ENCODE measurements around the gene TMTC1. TPM values are rescaled to one million over a fixed set of nuclear protein-coding genes. Genes with fewer than 3 reads are reported as not detected.

The TMTC1 gene
- total and polyA plus RNA-seq, 9 of the 15 experiments (the other 6 are each of a cell fraction or from before 2014, with no cell fraction given), result under 0.01 to 0.18 (median 0.06) TPM; not detected in 2

- no peaks in the 10 kb centered on the region; the same call in 1 of the 2 replicates for H3K9me3 ChIP-seq (replicated peaks; ENCODE audit: control insufficient read depth, insufficient read depth, low read depth, low read length)
- H2AFZ ChIP-seq (ENCODE audit: low read depth, low read length), result no peak overlapping the region
- no peak overlapping the region for H3K4me3 ChIP-seq
- ChIA-PET POLR2A (no interaction called here), CTCF (ENCODE audit: low intra/inter-chr PET ratio) (no interaction called here)
- no peak for FAIRE-seq
- no peaks in the 10 kb centered on the region for H3K36me3 ChIP-seq (ENCODE audit: control insufficient read depth, insufficient read depth, low read length)
- in situ Hi-C loops (cut with MboI), result no loop called here
- no peak overlapping the region for H3K27ac ChIP-seq (ENCODE audit: extremely low read depth, low read depth, low read length)
- BruUV-seq (replicated peaks), result no TSS peak
- H3K27me3 ChIP-seq (ENCODE audit: control insufficient read depth in 2 of 2, insufficient read depth in 2 of 2, low read length in 2 of 2), result no peaks in the 10 kb centered on the region
- intact Hi-C loops (cut with micrococcal nuclease), result no loop called here
- H3K79me2 ChIP-seq (ENCODE audit: control insufficient read depth, insufficient read depth, low read length), result no peaks in the 10 kb centered on the region
- ATAC-seq, result no peak
- H4K20me1 ChIP-seq (replicated peaks; ENCODE audit: control insufficient read depth, insufficient read depth, low read length), result no peaks in the 10 kb centered on the region
- H3K9me1 ChIP-seq (ENCODE audit: control insufficient read depth, insufficient read depth, low read length), result no peaks in the 10 kb centered on the region
- H3K4me2 ChIP-seq (ENCODE audit: insufficient read depth, low read length), result no peak overlapping the region
- no peaks in the 10 kb centered on the region for H3K4me1 ChIP-seq (replicated peaks in 1 of 2; ENCODE audit: control insufficient read depth in 2 of 2, insufficient read depth in 2 of 2, low read length in 2 of 2)
- no peak overlapping the region for H3K9ac ChIP-seq (ENCODE audit: insufficient read depth in 1 of 2, low read depth in 2 of 2, low read length in 2 of 2)
- TF ChIP-seq CSDE1 (IDR thresholded peaks at IDR 0.05), result no peak
- DNase-seq (ENCODE audit: extremely low read depth in 1 of 4, low spot score in 3 of 4), result no peak
- 5% methylated on average over 2 of the region's 2 CpGs for WGBS (ENCODE audit: insufficient coverage, low coverage, missing lambda C conversion rate)
Observed at GRCh38 chr12:29460082-29460481, 323.7 kb downstream of the TMTC1 start.

GRCh38 chr12:29455087-29455486 lies 328.7 kb downstream of the TMTC1 start:
- H3K4me2 ChIP-seq (ENCODE audit: insufficient read depth, low read length), result no peak overlapping the region
- in situ Hi-C loops (cut with MboI), result no loop called here
- H3K9me1 ChIP-seq (ENCODE audit: control insufficient read depth, insufficient read depth, low read length), result no peaks in the 10 kb centered on the region
- TF ChIP-seq RERE (CRISPR knock-in tag; IDR thresholded peaks at IDR 0.05; ENCODE audit: borderline replicate concordance), result no peak
- TF ChIP-seq ZFX (CRISPR knock-in tag; IDR thresholded peaks at IDR 0.05), result no peak
- TF ChIP-seq TCF3 (CRISPR knock-in tag; IDR thresholded peaks at IDR 0.05), result no peak
- TF ChIP-seq, protein P1, sequence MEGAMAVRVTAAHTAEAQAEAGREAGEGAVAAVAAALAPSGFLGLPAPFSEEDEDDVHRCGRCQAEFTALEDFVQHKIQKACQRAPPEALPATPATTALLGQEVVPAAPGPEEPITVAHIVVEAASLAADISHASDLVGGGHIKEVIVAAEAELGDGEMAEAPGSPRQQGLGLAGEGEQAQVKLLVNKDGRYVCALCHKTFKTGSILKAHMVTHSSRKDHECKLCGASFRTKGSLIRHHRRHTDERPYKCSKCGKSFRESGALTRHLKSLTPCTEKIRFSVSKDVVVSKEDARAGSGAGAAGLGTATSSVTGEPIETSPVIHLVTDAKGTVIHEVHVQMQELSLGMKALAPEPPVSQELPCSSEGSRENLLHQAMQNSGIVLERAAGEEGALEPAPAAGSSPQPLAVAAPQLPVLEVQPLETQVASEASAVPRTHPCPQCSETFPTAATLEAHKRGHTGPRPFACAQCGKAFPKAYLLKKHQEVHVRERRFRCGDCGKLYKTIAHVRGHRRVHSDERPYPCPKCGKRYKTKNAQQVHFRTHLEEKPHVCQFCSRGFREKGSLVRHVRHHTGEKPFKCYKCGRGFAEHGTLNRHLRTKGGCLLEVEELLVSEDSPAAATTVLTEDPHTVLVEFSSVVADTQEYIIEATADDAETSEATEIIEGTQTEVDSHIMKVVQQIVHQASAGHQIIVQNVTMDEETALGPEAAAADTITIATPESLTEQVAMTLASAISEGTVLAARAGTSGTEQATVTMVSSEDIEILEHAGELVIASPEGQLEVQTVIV (CRISPR knock-in tag; IDR thresholded peaks at IDR 0.05; ENCODE audit: borderline replicate concordance), result no peak
- TF ChIP-seq FIP1L1 (IDR thresholded peaks at IDR 0.05; ENCODE audit: low read depth, low read length, poor library complexity, severe bottlenecking), result no peak

More at GRCh38 chr12:29455087-29455486, 328.7 kb downstream of the TMTC1 start:
- ATAC-seq (no peak), FAIRE-seq (no peak), DNase-seq (ENCODE audit: extremely low read depth in 1 of 4, low spot score in 3 of 4) (no peak)
- H3K4me3 ChIP-seq, result no peak overlapping the region
- H3K4me1 ChIP-seq (replicated peaks in 1 of 2; ENCODE audit: control insufficient read depth in 2 of 2, insufficient read depth in 2 of 2, low read length in 2 of 2), result no peaks in the 10 kb centered on the region
- POLR2A ChIA-PET, result interaction anchor here (0.6 kb wide), 1 partner anchor 124 kb away, joined by 3 read pairs; no protein-coding TSS in a partner anchor
- H3K27ac ChIP-seq (ENCODE audit: extremely low read depth, low read depth, low read length), result no peak overlapping the region
- BruUV-seq (replicated peaks), result no TSS peak
- no peak overlapping the region for H3K9ac ChIP-seq (ENCODE audit: insufficient read depth in 1 of 2, low read depth in 2 of 2, low read length in 2 of 2)
- H3K36me3 ChIP-seq (ENCODE audit: control insufficient read depth, insufficient read depth, low read length), result no peaks in the 10 kb centered on the region
- no peaks in the 10 kb centered on the region; a peak in 1 of 5 replicates for H3K27me3 ChIP-seq (ENCODE audit: control insufficient read depth in 2 of 2, insufficient read depth in 2 of 2, low read length in 2 of 2)
- no peaks in the 10 kb centered on the region for H4K20me1 ChIP-seq (replicated peaks; ENCODE audit: control insufficient read depth, insufficient read depth, low read length)
- intact Hi-C loops (cut with micrococcal nuclease), result no loop called here
- 0% methylated on average over 1 of the region's 1 CpG for WGBS (ENCODE audit: insufficient coverage, low coverage, missing lambda C conversion rate)
- no peaks in the 10 kb centered on the region for H3K79me2 ChIP-seq (ENCODE audit: control insufficient read depth, insufficient read depth, low read length)
- no peak overlapping the region for H2AFZ ChIP-seq (ENCODE audit: low read depth, low read length)
- H3K9me3 ChIP-seq (replicated peaks; ENCODE audit: control insufficient read depth, insufficient read depth, low read depth, low read length), result no peaks in the 10 kb centered on the region; the same call in 1 of the 2 replicates
- CTCF ChIA-PET (ENCODE audit: low intra/inter-chr PET ratio), result no interaction called here

All from K562 (cell line).